ENCODE data around the gene MRPL34.
"Not testable (repeated sequence)": the region's sequence is repeated elsewhere in the genome, so short reads cannot be mapped to it uniquely, and the experiment has no call there.

Gene MRPL34

GRCh38 chr19:17286263-17286662 is 19.4 kb upstream of the MRPL34 start:
- DNase-seq: no peak

GRCh38 chr19:17286752-17287151 is 18.9 kb upstream of the MRPL34 start:
- DNase-seq: no peak

- peak; percentile 6 for DNase-seq
These were observed 16.2 kb upstream of the MRPL34 start for GRCh38 chr19:17289489-17289888.

GRCh38 chr19:17292301-17293074 is 13.2 kb upstream of the MRPL34 start:
- DNase-seq: peak; percentile 76

GRCh38 chr19:17293605-17294004 is 12.1 kb upstream of the MRPL34 start:
- DNase-seq: no peak

DNA sequence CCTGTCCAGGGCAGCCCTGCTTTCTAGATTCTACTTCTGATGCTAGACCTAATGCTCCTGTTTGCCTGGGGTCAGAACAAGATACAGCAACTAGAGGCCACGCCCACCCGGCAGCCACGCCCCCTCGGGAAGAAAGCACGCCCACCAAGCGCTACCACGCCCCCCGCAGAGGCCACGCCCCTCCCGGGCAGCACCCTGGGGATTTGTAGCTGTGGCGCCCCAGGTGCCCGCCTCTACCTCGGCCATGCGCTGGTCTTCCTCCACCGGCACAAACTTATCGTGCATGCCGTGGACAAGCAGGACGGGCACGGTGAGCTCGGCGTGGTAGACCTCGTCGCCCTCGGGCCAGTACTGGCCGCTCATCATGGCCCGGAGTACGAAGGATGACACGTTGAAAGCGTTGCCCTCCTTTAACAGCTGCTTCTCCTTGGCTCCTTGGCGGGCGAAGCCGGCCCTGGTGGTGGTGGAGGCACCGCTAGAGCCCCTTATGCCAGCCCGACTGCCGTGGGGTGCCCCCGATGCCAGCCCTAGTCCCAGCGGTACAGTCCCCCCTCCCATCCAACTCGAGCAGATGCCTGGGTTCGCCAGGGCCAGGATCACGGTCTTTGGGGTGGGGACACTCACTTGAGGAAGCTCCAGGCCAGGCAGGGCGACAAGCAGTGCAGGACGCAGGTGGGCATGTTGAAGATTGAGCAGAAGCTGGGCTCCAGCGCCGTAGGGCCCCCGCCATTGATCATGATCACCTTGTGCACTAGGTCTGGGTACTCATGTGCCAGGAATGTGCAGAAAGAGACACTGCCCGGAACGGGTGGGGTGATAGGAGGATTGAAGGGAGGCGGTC is 11.4 kb upstream of the MRPL34 start:
- peak; percentile 37 for DNase-seq

- DNase-seq: not testable (repeated sequence)
These were observed 10.1 kb upstream of the MRPL34 start for GRCh38 chr19:17295551-17295950.

GRCh38 chr19:17296273-17296672 is 9.4 kb upstream of the MRPL34 start:
- DNase-seq: no peak

- no peak for DNase-seq
These were observed 8.7 kb upstream of the MRPL34 start for GRCh38 chr19:17296976-17297375.

DNA sequence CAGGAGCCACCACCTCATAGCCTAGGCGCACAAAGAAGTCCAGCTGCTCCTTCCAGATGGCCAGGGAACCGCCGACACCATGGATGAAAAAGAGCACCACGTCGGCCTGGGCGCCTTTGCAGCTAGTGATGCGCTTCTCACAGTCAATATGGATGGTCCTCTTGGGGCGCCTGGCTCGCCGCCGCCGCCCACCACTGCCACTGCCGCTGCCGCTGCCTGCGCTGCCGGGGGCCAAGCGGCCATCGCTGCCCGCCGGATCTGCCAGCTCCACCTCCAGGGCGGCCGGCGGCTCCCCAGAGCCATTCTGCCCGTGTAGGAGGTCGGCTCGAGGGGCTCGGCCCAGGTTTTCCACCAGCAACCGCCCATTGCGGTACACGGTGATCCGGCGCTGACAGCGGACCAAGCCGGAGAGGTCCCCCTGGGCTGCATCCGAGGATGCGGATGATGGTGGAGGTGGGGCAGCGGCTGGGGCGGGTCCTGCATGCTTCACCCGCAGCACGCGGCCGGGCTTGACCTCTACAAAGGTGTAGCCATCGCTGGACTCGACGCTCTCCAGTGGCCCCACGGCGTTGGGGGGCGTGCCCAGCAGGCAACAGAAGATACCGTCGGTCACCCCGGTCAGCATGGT is 4.6 kb upstream of the MRPL34 start:
- DNase-seq: no peak

GRCh38 chr19:17302391-17303166 is 3.1 kb upstream of the MRPL34 start:
- peak; percentile 45 for DNase-seq

GRCh38 chr19:17303167-17303939 is 2.3 kb upstream of the MRPL34 start, which contains the start of gene ABHD8:
ABHD8 (minus strand) TSS chr19:17303425; CDS start chr19:17301616, 1,809 bp downstream.
- peak; percentile 92 for DNase-seq

GRCh38 chr19:17303940-17304267 is 1.8 kb upstream of the MRPL34 start:
- no peak for DNase-seq

DNA sequence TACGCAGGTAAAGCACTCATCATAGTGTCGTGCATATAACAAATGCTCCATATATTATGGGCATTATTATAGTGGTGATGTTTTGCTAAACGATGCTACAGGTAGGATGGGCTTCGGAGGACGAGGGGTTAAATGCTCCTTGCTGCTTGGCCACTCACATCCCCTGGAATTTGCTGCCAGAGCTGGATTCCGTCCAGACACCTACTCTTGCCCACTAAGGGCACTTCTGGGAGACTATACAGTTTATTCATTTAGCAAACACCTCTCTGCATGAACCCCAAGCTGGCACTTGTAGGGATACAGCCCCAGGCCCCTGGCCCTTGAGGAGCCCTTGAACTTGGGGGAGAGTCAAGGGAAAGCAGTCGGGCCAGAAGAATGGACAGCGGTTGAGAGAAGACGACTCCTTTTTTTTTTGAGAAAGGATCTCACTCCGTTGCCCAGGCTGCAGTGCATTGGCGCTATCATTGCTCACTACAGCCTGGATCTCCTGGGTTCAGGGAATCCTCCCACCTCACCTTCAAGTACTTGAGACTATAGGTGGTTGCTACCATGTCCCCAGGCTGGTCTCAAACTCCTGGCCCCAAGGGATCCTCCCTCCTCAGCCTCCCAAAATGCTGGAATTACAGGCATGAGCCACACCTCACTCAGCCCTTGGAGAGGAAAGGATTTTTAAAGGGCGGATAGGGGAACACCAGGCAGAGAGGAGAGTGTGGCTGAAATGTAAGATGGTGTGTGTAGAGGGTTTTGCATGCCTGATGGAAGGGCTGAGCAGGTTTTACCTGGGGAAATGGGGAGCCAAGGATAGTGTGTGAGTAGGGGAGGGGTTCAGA is 1.1 kb upstream of the MRPL34 start:
- DNase-seq: no peak

DNA sequence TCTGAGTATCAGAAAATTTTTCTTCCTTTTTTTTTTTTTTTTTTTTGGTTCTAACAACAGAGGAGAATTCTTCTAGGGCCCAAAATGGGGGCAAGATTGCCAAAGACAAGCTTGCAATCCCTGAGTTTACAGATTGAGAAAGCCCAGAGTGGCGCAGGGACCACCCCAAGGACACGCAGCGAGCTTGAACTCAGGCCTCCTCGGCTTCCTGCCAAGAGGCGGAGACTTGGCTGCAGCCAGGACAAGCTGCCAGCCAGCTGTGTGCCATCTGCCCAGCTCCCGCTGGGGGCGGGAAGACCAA is 506 bp upstream of the MRPL34 start:
- no peak for DNase-seq

DNA sequence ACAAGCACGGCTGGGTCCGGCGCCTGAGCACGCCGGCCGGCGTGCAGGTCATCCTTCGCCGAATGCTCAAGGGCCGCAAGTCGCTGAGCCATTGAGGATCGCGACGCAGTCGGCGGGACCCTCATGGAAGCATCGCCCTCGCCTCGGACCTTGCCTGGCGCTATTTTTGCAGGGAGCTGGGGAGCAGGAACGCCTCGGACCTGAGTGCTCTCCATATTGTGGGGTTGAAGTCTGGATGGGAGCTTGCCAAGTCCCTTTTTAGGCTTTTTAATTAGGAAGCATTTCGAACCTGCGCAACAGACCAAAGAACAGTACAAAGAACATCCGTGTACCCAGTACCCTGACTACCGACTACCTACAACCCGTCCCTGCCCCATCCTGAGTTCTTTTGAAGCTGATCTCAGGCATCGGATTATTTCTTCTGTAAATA is 628 bp downstream of the MRPL34 start:
- no peak for DNase-seq

- no peak for DNase-seq
These were observed 2.3 kb downstream of the MRPL34 start for GRCh38 chr19:17307876-17308377.

- DNase-seq: peak; percentile 98
These were observed 3.7 kb downstream of the MRPL34 start, which contains the start of gene DDA1 for GRCh38 chr19:17309198-17309964. DDA1 (plus strand) TSS chr19:17309563; CDS start chr19:17309655, 92 bp downstream.

GRCh38 chr19:17309965-17310461 is 4.3 kb downstream of the MRPL34 start:
- no peak for DNase-seq
